ENCODE results near the gene CXCL16.

CXCL16 gene

GRCh38 chr17:4696437-4696805, 43.3 kb downstream of the CXCL16 start:
- no peak for ATAC-seq
- TF ChIP-seq BACH2 (CRISPR knock-in tag; IDR thresholded peaks at IDR 0.05; ENCODE audit: borderline replicate concordance) (no peak), TSHZ2 (CRISPR knock-in tag; IDR thresholded peaks at IDR 0.05) (no peak), CREB5 (CRISPR knock-in tag; IDR thresholded peaks at IDR 0.05; ENCODE audit: low read depth) (no peak), ZNF70 (CRISPR knock-in tag; IDR thresholded peaks at IDR 0.05) (no peak), TOX (CRISPR knock-in tag; IDR thresholded peaks at IDR 0.05; ENCODE audit: borderline replicate concordance) (no peak), CSDC2 (CRISPR knock-in tag; IDR thresholded peaks at IDR 0.05) (no peak), PPARA (CRISPR knock-in tag; IDR thresholded peaks at IDR 0.05; ENCODE audit: borderline replicate concordance) (no peak), CSRNP3 (CRISPR knock-in tag; IDR thresholded peaks at IDR 0.05) (no peak), OSR1 (CRISPR knock-in tag; IDR thresholded peaks at IDR 0.05) (no peak)

GRCh38 chr17:4693416-4693815, 46.3 kb downstream of the CXCL16 start:
- TF ChIP-seq ZFP3 (CRISPR knock-in tag; IDR thresholded peaks at IDR 0.05) (no peak), TSHZ2 (CRISPR knock-in tag; IDR thresholded peaks at IDR 0.05) (no peak), ZNF70 (CRISPR knock-in tag; IDR thresholded peaks at IDR 0.05) (no peak), ZC3H10 (CRISPR knock-in tag; IDR thresholded peaks at IDR 0.05) (no peak), PPARA (CRISPR knock-in tag; IDR thresholded peaks at IDR 0.05; ENCODE audit: borderline replicate concordance) (no peak), ZFP30 (CRISPR knock-in tag; IDR thresholded peaks at IDR 0.05) (no peak), ZNF565 (CRISPR knock-in tag; conservative IDR thresholded peaks at IDR 0.05; ENCODE audit: low read depth) (no peak), TOX (CRISPR knock-in tag; IDR thresholded peaks at IDR 0.05; ENCODE audit: borderline replicate concordance) (no peak), TCF4 (CRISPR knock-in tag; IDR thresholded peaks at IDR 0.05; ENCODE audit: borderline replicate concordance) (no peak), OSR1 (CRISPR knock-in tag; IDR thresholded peaks at IDR 0.05) (no peak), ISL1 (CRISPR knock-in tag; IDR thresholded peaks at IDR 0.05) (no peak), RARB (CRISPR knock-in tag; IDR thresholded peaks at IDR 0.05) (no peak), BACH2 (CRISPR knock-in tag; IDR thresholded peaks at IDR 0.05; ENCODE audit: borderline replicate concordance) (no peak), POU6F1 (CRISPR knock-in tag; IDR thresholded peaks at IDR 0.05; ENCODE audit: borderline replicate concordance, low read depth) (no peak)
- no peak for ATAC-seq

- ATAC-seq, result no peak
- no peak for TF ChIP-seq PATZ1 (CRISPR knock-in tag; IDR thresholded peaks at IDR 0.05; ENCODE audit: borderline replicate concordance)
- TF ChIP-seq TCF4 (CRISPR knock-in tag; IDR thresholded peaks at IDR 0.05; ENCODE audit: borderline replicate concordance), result no peak
- no peak for TF ChIP-seq CSDC2 (CRISPR knock-in tag; IDR thresholded peaks at IDR 0.05)
- no peak for TF ChIP-seq ZFP3 (CRISPR knock-in tag; IDR thresholded peaks at IDR 0.05)
- no peak for TF ChIP-seq TSHZ2 (CRISPR knock-in tag; IDR thresholded peaks at IDR 0.05)
- no peak for TF ChIP-seq ZNF8 (CRISPR knock-in tag; IDR thresholded peaks at IDR 0.05)
- TF ChIP-seq ISL1 (CRISPR knock-in tag; IDR thresholded peaks at IDR 0.05), result no peak
- no peak for TF ChIP-seq PPARA (CRISPR knock-in tag; IDR thresholded peaks at IDR 0.05; ENCODE audit: borderline replicate concordance)
- TF ChIP-seq POU6F1 (CRISPR knock-in tag; IDR thresholded peaks at IDR 0.05; ENCODE audit: borderline replicate concordance, low read depth), result no peak
- no peak for TF ChIP-seq ZC3H10 (CRISPR knock-in tag; IDR thresholded peaks at IDR 0.05)
Measured at GRCh38 chr17:4691686-4692085, 48.0 kb downstream of the CXCL16 start.

Measured in SK-N-SH treated with all-trans-retinoic acid at 6 μM for 48 hours (cell line).